Type B pancreatic cell (in vitro differentiated cells): ENCODE measurements around the gene TLE2. TPM values are rescaled to one million over a fixed set of nuclear protein-coding genes. Genes with fewer than 3 reads are reported as not detected.
A peak's percentile ranks its signal among the peaks of the same experiment; 100 is the strongest.
"Not testable (repeated sequence)": the region's sequence is repeated elsewhere in the genome, so short reads cannot be mapped to it uniquely, and the experiment has no call there.

Experiments used
- DNase-seq: peaks from one replicate; pipeline ENCODE4 v3.0.0; 2021; ENCODE audit warnings: mixed read lengths; ENCODE audit not compliant: unreplicated experiment; ENCODE audit errors: extremely low spot score
- H3K27ac Mint-ChIP-seq: 2 replicates; pipeline ENCODE4 v1.8.0; 2021; ENCODE audit warnings: mild to moderate bottlenecking, mixed read lengths
- H3K27me3 Mint-ChIP-seq: 2 replicates; pipeline ENCODE4 v1.8.0; 2021; ENCODE audit warnings: mixed read lengths
- H3K36me3 Mint-ChIP-seq: 2 replicates; pipeline ENCODE4 v1.8.0; 2021; ENCODE audit warnings: mixed read lengths
- H3K4me1 Mint-ChIP-seq: one replicate; pipeline ENCODE4 v1.8.0; 2021; ENCODE audit warnings: mixed read lengths; ENCODE audit not compliant: unreplicated experiment
- H3K4me3 Mint-ChIP-seq: 2 replicates; pipeline ENCODE4 v1.8.0; 2021; ENCODE audit warnings: mild to moderate bottlenecking, mixed read lengths
- H3K9me3 Mint-ChIP-seq: 2 replicates; pipeline ENCODE4 v1.8.0; 2021; ENCODE audit warnings: mixed read lengths
- CTCF ChIP-seq: fragments of 200-600 bp; sonication (generic); conservative IDR thresholded peaks from 2 replicates; pipeline ENCODE4 v1.5.0; 2021; ENCODE audit warnings: antibody characterized with exemption, mild to moderate bottlenecking
- total RNA-seq: library from RNA; stranded (reverse); gene quantifications from 2 replicates; pipeline ENCODE4 v1.2.1, GENCODE V29; 2021; ENCODE audit warnings: low replicate concordance

TLE2 gene
- total RNA-seq, 1 donor from 2014 or later, result 37.7 TPM

- no peak overlapping the region for H3K27ac Mint-ChIP-seq
- no peak for DNase-seq
- no peak overlapping the region for H3K4me3 Mint-ChIP-seq
- peaks cover 4% of the 10 kb centered on the region for H3K27me3 Mint-ChIP-seq
- peaks cover 4% of the 10 kb centered on the region for H3K4me1 Mint-ChIP-seq
- no peaks in the 10 kb centered on the region for H3K36me3 Mint-ChIP-seq
- no peaks in the 10 kb centered on the region for H3K9me3 Mint-ChIP-seq
- no peak for TF ChIP-seq CTCF
These were observed 36.1 kb downstream of the TLE2 start for GRCh38 chr19:2992958-2993357.

- H3K4me1 Mint-ChIP-seq, DNase-seq, H3K27ac Mint-ChIP-seq, H3K4me3 Mint-ChIP-seq, H3K9me3 Mint-ChIP-seq, H3K27me3 Mint-ChIP-seq, H3K36me3 Mint-ChIP-seq: not testable (repeated sequence)
These were observed 36.7 kb downstream of the TLE2 start for GRCh38 chr19:2992333-2992732.

GRCh38 chr19:2989236-2989946 lies 39.7 kb downstream of the TLE2 start:
- Mint-ChIP-seq H3K27ac (no peak overlapping the region), H3K4me3 (no peak overlapping the region), H3K4me1 (peaks cover 18% of the 10 kb centered on the region), H3K9me3 (no peaks in the 10 kb centered on the region), H3K27me3 (peaks cover 4% of the 10 kb centered on the region), H3K36me3 (no peaks in the 10 kb centered on the region)
- no peak for DNase-seq
- TF ChIP-seq CTCF, result no peak

- Mint-ChIP-seq H3K9me3 (no peaks in the 10 kb centered on the region), H3K36me3 (no peaks in the 10 kb centered on the region), H3K4me3 (no peak overlapping the region), H3K27me3 (peaks cover 4% of the 10 kb centered on the region), H3K27ac (no peak overlapping the region), H3K4me1 (peaks cover 20% of the 10 kb centered on the region)
- DNase-seq, result no peak
- no peak for TF ChIP-seq CTCF
These were observed 40.5 kb downstream of the TLE2 start for GRCh38 chr19:2988568-2988967.

GRCh38 chr19:2987797-2988196 lies 41.3 kb downstream of the TLE2 start:
- H3K4me1 Mint-ChIP-seq, result peaks cover 26% of the 10 kb centered on the region
- no peak for DNase-seq
- no peaks in the 10 kb centered on the region for H3K36me3 Mint-ChIP-seq
- H3K27me3 Mint-ChIP-seq, result peaks cover 10% of the 10 kb centered on the region
- TF ChIP-seq CTCF, result no peak
- no peak overlapping the region for H3K27ac Mint-ChIP-seq
- H3K4me3 Mint-ChIP-seq, result no peak overlapping the region
- no peaks in the 10 kb centered on the region for H3K9me3 Mint-ChIP-seq

- no peaks in the 10 kb centered on the region for H3K9me3 Mint-ChIP-seq
- H3K27me3 Mint-ChIP-seq, result peaks cover 10% of the 10 kb centered on the region
- H3K36me3 Mint-ChIP-seq, result no peaks in the 10 kb centered on the region
- H3K4me1 Mint-ChIP-seq, result peaks cover 26% of the 10 kb centered on the region
- H3K27ac Mint-ChIP-seq, result peak overlapping the region; percentile 34
- TF ChIP-seq CTCF, result no peak
- H3K4me3 Mint-ChIP-seq, result peak overlapping the region; percentile 71
- no peak for DNase-seq
These were observed 42.0 kb downstream of the TLE2 start for GRCh38 chr19:2986951-2987524.
